Gastroesophageal sphincter (tissue), 4 donors: Measurements from ENCODE around the gene SLAMF9. TPM values are rescaled to one million over a fixed set of nuclear protein-coding genes. Genes with fewer than 3 reads are reported as not detected.

Experiments
- ATAC-seq: fragments of 150-250 bp; one replicate; pipeline ENCODE4 v1.9.1; 2016; ENCODE audit warnings: mild to moderate bottlenecking, moderate library complexity
- H3K27ac ChIP-seq, 4 donors: fragments of 200-600 bp; sonication (generic) in 3 of 4; 1 replicate in 3 of 4; 2 replicates in 1 of 4; pipeline ENCODE4 v1.5.1; 2016 to 2019
- H3K27me3 ChIP-seq: fragments of 200-600 bp; sonication (generic); one replicate; pipeline ENCODE4 v1.5.1; 2019
- H3K36me3 ChIP-seq, 2 donors: fragments of 200-600 bp; sonication (generic); one replicate each; pipeline ENCODE4 v1.5.1; 2019; ENCODE audit warnings: control low read depth in 1 of 2
- H3K4me1 ChIP-seq, 3 donors: fragments of 200-600 bp; sonication (generic); 1 replicate in 2 of 3; 2 replicates in 1 of 3; pipeline ENCODE4 v1.5.1; 2016 to 2019; ENCODE audit warnings: control low read depth in 2 of 3
- H3K4me3 ChIP-seq, 2 donors: fragments of 200-600 bp; sonication (generic); one replicate each; pipeline ENCODE4 v1.5.1; 2019; ENCODE audit warnings: mild to moderate bottlenecking in 1 of 2, moderate library complexity in 1 of 2
- H3K9me3 ChIP-seq, 3 donors: fragments of 200-600 bp; sonication (generic); one replicate each; pipeline ENCODE4 v1.5.1; 2017 to 2019; ENCODE audit warnings: control low read depth in 2 of 3
- EP300 ChIP-seq: sonication (generic); formaldehyde crosslinking; IDR thresholded peaks from one replicate; pipeline ENCODE4 v1.6.1; 2017; ENCODE audit warnings: antibody characterized with exemption, mild to moderate bottlenecking
- POLR2A ChIP-seq, 2 donors: fragments of 450-650 bp; IDR thresholded peaks; one replicate each; pipeline ENCODE4 v1.6.1; 2017; ENCODE audit warnings: antibody characterized with exemption in 2 of 2, mild to moderate bottlenecking in 2 of 2, moderate library complexity in 1 of 2
- POLR2AphosphoS5 ChIP-seq: sonication (generic); formaldehyde crosslinking; IDR thresholded peaks from one replicate; pipeline ENCODE4 v1.6.1; 2017; ENCODE audit warnings: antibody characterized with exemption
- WGBS, 2 donors: methylation state at CpG; one replicate each; pipeline ENCODE4 v1.1.5; 2018; ENCODE audit warnings: low coverage in 1 of 2; 5-methylcytosine and 5-hydroxymethylcytosine counted together
- total RNA-seq, 4 donors: library from RNA; depleted of rRNA; stranded (reverse); fragments of >200 nt; gene quantifications; one replicate each; pipeline ENCODE4 v1.1.0, GENCODE V29; 2016
- TF ChIP-seq, protein P1 (sequence below), 4 experiments: fragments of 200-600 bp in 2 of 4; fragments of 450-650 bp in 2 of 4; sonication (generic) in 1 of 4; IDR thresholded peaks; one replicate each; pipeline ENCODE4 v1.5.1; 2017 to 2019; ENCODE audit warnings: antibody characterized with exemption in 4 of 4, mild to moderate bottlenecking in 2 of 4, moderate library complexity in 2 of 4

The SLAMF9 gene
- total RNA-seq, 4 donors from 2014 or later, result not detected

- 80 to 81% methylated on average over 2 to 5 of the region's 5 CpGs for WGBS, 2 donors
- peaks cover 0 to 12% (median 0%) of the 10 kb centered on the region in 3 donors for H3K4me1 ChIP-seq
- H3K4me3 ChIP-seq, result no peak overlapping the region
- peaks cover 7% of the 10 kb centered on the region for H3K27me3 ChIP-seq
- H3K9me3 ChIP-seq, result no peaks in the 10 kb centered on the region
- ATAC-seq, result no peak
- TF ChIP-seq POLR2AphosphoS5, result no peak
- no peak for TF ChIP-seq POLR2A (IDR thresholded peaks at IDR 0.05)
- TF ChIP-seq EP300, result no peak
- TF ChIP-seq, protein P1, sequence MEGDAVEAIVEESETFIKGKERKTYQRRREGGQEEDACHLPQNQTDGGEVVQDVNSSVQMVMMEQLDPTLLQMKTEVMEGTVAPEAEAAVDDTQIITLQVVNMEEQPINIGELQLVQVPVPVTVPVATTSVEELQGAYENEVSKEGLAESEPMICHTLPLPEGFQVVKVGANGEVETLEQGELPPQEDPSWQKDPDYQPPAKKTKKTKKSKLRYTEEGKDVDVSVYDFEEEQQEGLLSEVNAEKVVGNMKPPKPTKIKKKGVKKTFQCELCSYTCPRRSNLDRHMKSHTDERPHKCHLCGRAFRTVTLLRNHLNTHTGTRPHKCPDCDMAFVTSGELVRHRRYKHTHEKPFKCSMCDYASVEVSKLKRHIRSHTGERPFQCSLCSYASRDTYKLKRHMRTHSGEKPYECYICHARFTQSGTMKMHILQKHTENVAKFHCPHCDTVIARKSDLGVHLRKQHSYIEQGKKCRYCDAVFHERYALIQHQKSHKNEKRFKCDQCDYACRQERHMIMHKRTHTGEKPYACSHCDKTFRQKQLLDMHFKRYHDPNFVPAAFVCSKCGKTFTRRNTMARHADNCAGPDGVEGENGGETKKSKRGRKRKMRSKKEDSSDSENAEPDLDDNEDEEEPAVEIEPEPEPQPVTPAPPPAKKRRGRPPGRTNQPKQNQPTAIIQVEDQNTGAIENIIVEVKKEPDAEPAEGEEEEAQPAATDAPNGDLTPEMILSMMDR (IDR thresholded peaks at IDR 0.05), result no peak
- no peaks in the 10 kb centered on the region for H3K36me3 ChIP-seq
- no peak overlapping the region for H3K27ac ChIP-seq
Observed at GRCh38 chr1:159983681-159984080, 29.6 kb upstream of the SLAMF9 start.

DNA sequence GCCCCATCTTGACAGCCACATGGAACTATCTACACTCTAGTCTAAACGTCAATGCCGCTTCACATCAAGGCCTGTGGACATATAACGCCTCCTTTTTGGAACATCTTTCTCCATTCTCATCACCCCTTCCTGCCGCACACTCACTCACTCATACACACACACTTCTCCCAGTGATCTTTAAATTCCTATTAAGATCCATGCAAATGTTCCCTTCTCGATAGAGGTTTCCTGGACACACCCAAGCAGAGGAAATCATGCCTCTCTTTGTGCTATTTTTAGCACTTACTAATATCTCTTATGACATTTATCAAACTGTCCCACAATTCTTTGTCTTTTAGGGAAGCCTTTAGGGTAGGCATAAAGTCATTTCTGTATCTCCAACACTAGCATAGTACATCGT lies 28.2 kb upstream of the SLAMF9 start:
- Histone ChIP-seq H3K27me3 (peaks cover 3% of the 10 kb centered on the region), H3K36me3 (no peaks in the 10 kb centered on the region), H3K9me3 (no peaks in the 10 kb centered on the region), H3K4me1 (peaks cover 0 to 12% (median 0%) of the 10 kb centered on the region in 3 donors), H3K4me3 (no peak overlapping the region), H3K27ac (no peak overlapping the region)
- TF ChIP-seq POLR2AphosphoS5 (no peak), POLR2A (IDR thresholded peaks at IDR 0.05) (no peak), EP300 (no peak)
- TF ChIP-seq, protein P1 (IDR thresholded peaks at IDR 0.05), result no peak
- WGBS, 2 donors, result 82 to 84% methylated on average over 4 to 5 of the region's 6 CpGs
- ATAC-seq, result no peak

DNA sequence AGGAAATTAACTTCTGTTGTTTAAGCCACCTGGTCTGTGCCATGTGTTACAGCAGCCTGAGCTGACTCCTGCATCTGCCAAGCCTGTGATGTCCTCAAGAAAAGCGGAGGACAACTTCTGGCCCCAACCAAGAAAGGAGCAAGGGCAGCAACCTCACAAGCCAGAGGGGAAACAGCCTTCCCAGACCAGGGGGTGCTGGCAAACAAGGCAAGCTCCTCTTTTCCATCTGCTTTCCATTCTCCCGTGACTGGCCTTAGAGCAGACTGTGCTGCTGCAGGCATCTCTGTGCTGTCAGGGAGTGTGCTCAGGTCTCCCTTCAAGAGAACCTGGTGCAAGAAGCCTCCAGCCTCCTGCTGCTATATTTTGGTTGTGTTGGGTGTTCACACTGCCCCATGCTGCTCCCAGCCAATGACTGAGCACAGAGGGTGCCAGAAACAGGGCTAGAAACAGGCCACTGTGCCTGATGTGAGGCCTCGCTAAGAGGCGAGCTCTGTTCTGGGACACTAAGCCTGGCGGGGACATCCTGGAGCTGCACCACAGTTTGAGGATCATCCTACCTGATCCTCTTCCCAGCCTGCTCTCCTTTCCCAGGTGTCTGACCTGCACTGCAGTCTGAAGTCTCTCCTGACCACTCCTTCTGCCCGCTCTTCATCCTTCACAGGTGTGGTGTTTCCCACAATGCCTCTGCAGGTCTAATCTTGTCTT lies 27.5 kb upstream of the SLAMF9 start:
- Histone ChIP-seq H3K4me3 (no peak overlapping the region), H3K4me1 (peaks cover 0 to 12% (median 0%) of the 10 kb centered on the region in 3 donors), H3K9me3 (no peaks in the 10 kb centered on the region), H3K27me3 (no peaks in the 10 kb centered on the region), H3K36me3 (no peaks in the 10 kb centered on the region), H3K27ac (no peak overlapping the region)
- ATAC-seq, result no peak
- 93 to 100% methylated on average over 2 to 3 of the region's 6 CpGs for WGBS, 2 donors
- no peak for TF ChIP-seq POLR2A (IDR thresholded peaks at IDR 0.05)
- TF ChIP-seq, protein P1 (IDR thresholded peaks at IDR 0.05), result no peak
- TF ChIP-seq POLR2AphosphoS5, result no peak
- TF ChIP-seq EP300, result no peak

- H3K4me3 ChIP-seq, result no peak overlapping the region
- H3K9me3 ChIP-seq, result no peaks in the 10 kb centered on the region
- no peak for ATAC-seq
- H3K27ac ChIP-seq, result no peak overlapping the region
- H3K4me1 ChIP-seq, result peaks cover 0 to 12% (median 0%) of the 10 kb centered on the region in 3 donors
- no peaks in the 10 kb centered on the region for H3K27me3 ChIP-seq
- WGBS, 2 donors, result 95 to 100% methylated on average over 6 to 7 of the region's 7 CpGs
- H3K36me3 ChIP-seq, result no peaks in the 10 kb centered on the region
- no peak for TF ChIP-seq POLR2A (IDR thresholded peaks at IDR 0.05)
- no peak for TF ChIP-seq EP300
- TF ChIP-seq POLR2AphosphoS5, result no peak
- TF ChIP-seq, protein P1 (IDR thresholded peaks at IDR 0.05), result no peak
Observed at GRCh38 chr1:159980786-159981185, 26.7 kb upstream of the SLAMF9 start.

- no peak for ATAC-seq
- no peak overlapping the region for H3K4me3 ChIP-seq
- WGBS, 2 donors, result 50 to 66% methylated on average over 1 to 6 of the region's 6 CpGs
- no peaks in the 10 kb centered on the region for H3K36me3 ChIP-seq
- TF ChIP-seq, protein P1 (IDR thresholded peaks at IDR 0.05), result no peak
- TF ChIP-seq POLR2A (IDR thresholded peaks at IDR 0.05) (no peak), EP300 (no peak), POLR2AphosphoS5 (no peak)
- H3K27me3 ChIP-seq, result no peaks in the 10 kb centered on the region
- H3K4me1 ChIP-seq, result peaks cover 0 to 12% (median 0%) of the 10 kb centered on the region in 3 donors
- no peaks in the 10 kb centered on the region for H3K9me3 ChIP-seq
- no peak overlapping the region for H3K27ac ChIP-seq
Observed at GRCh38 chr1:159980076-159980475, 26.0 kb upstream of the SLAMF9 start.
